HEK293T (cell line): ENCODE results near the gene RBMS1.

ENCODE experiments used
- HDGF ChIP-seq: fragments of 450-650 bp; IDR thresholded peaks from 2 replicates; pipeline ENCODE4 v1.6.1; 2017; ENCODE audit warnings: antibody characterized with exemption, borderline replicate concordance
- LEF1 ChIP-seq: fragments of 450-650 bp; IDR thresholded peaks from 2 replicates; pipeline ENCODE4 v1.6.1; 2017; ENCODE audit warnings: mild to moderate bottlenecking, borderline replicate concordance
- ZNF384 ChIP-seq: fragments of 450-650 bp; IDR thresholded peaks from 2 replicates; pipeline ENCODE4 v1.6.1; 2016

DNA sequence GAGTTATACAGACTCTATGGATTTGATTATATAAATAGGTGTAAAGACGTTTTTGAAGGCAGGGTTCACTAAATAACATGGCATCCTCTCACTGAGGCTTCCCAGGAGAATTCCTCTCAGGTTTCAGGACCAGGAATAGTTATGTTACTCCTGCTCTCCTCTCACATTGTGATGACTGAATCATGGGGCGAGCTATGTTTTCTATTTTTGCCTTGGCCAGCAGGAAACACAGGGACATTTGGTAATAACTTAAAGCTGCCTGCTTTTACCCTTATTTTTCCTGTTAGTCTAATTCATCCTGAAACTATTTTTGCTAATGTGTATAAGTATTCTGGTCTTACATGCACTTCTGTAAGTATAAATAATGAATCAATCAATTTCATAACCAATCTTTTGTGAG lies 178.3 kb downstream of the RBMS1 start:
- TF ChIP-seq LEF1 (no peak), ZNF384 (no peak), HDGF (no peak)
